Adrenal gland (tissue), 12 donors: ENCODE results near the gene COMMD4. TPM values are rescaled to one million over a fixed set of nuclear protein-coding genes. Genes with fewer than 3 reads are reported as not detected.

ENCODE experiments used
- DNase-seq, 7 donors: peaks; one replicate each; pipeline ENCODE4 v3.0.0-alpha.2; 2019 to 2020
- H3K27ac ChIP-seq, 5 donors: fragments of 200-600 bp; sonication (generic) in 4 of 5; 1 replicate in 3 of 5; 2 replicates in 2 of 5; pipeline versions ENCODE4 v1.5.1 to v1.8.0; 2016 to 2020; ENCODE audit warnings: mild to moderate bottlenecking in 1 of 5
- H3K27me3 ChIP-seq: fragments of 200-600 bp; 2 replicates; pipeline ENCODE4 v1.8.0; 2021
- H3K36me3 ChIP-seq, 2 donors: fragments of 200-600 bp; replicated peaks in 1 of 2; 1 replicate in 1 of 2; 2 replicates in 1 of 2; pipeline versions ENCODE4 v1.5.1 to v1.8.0; 2018 to 2022
- H3K4me1 ChIP-seq, 2 donors: fragments of 200-600 bp; replicated peaks in 1 of 2; 1 replicate in 1 of 2; 2 replicates in 1 of 2; pipeline versions ENCODE4 v1.5.1 to v1.8.0; 2018 to 2021
- H3K4me3 ChIP-seq, 4 donors: fragments of 200-600 bp; sonication (generic) in 3 of 4; one replicate each; pipeline ENCODE4 v1.5.1; 2016 to 2018
- H3K9me3 ChIP-seq, 3 donors: fragments of 200-600 bp; sonication (generic) in 1 of 3; replicated peaks in 1 of 3; 1 replicate in 2 of 3; 2 replicates in 1 of 3; pipeline versions ENCODE4 v1.5.1 to v1.8.0; 2016 to 2021
- CTCF ChIP-seq, 6 experiments: fragments of 450-650 bp in 4 of 6; fragments of 200-600 bp in 2 of 6; sonication (generic) in 1 of 6; IDR thresholded peaks; 1 replicate in 5 of 6; 2 replicates in 1 of 6; pipeline versions ENCODE4 v1.5.1 to v1.8.0; 2016 to 2021; ENCODE audit warnings: antibody characterized with exemption in 6 of 6, mild to moderate bottlenecking in 2 of 6, moderate library complexity in 1 of 6
- POLR2A ChIP-seq, 2 donors: fragments of 450-650 bp; IDR thresholded peaks; one replicate each; pipeline ENCODE4 v1.6.1; 2017; ENCODE audit warnings: antibody characterized with exemption in 2 of 2, mild to moderate bottlenecking in 2 of 2, moderate library complexity in 1 of 2
- WGBS, 4 donors: extraction: QIAGEN DNeasy Blood & Tissue Kit in 2 of 4; methylation state at CpG; one replicate each; pipeline versions ENCODE4 v1.1.5 to v1.1.7; 2013 to 2017; 5-methylcytosine and 5-hydroxymethylcytosine counted together
- intact Hi-C, 2 donors: fragments of 100-400 bp; cut with DNase I; formaldehyde crosslinking; loops; one replicate each; pipeline versions ENCODE4 v1.14.1 to v1.15.0; 2022 to 2023
- polyA plus RNA-seq, 3 donors: library from polyadenylated mRNA; stranded (reverse); fragments of 200-250 nt in 2 of 3; fragments of 350-450 nt in 1 of 3; fragmentation: Illumina TruSeq in 1 of 3; extraction: RNeasy Lipid Tissue Mini Kit (QIAGEN cat#74804) in 1 of 3; gene quantifications; one replicate each; pipeline ENCODE4 v1.2.3, GENCODE V29; 2013 to 2014
- total RNA-seq, 9 donors: library from RNA; depleted of rRNA in 4 of 9; stranded (reverse); fragments of >200 nt in 4 of 9; fragments of 120-200 nt in 1 of 9; fragmentation: NEBNext Ultra II Directional in 1 of 9; extraction: Animal tissue kit (Norgen Biotek cat#: 25700) in 1 of 9; gene quantifications; one replicate each; pipeline versions ENCODE4 v1.1.0 to v1.2.4, GENCODE V29; 2013 to 2023
- donor health status: healthy with polysubstance abuse.
- donor health status: Bipolar disorder and iron deficiency.
- donor health status: DM: yes; HTN: yes; CAD: no.
- donor health status: DM: no; HTN: no; CAD: no.
- donor health status: DM: no; HTN: no; CAD: no.
- donor health status: DM: yes; HTN: yes; CAD: no.

COMMD4 gene
- total and polyA plus RNA-seq, 12 donors, result 35.9 to 254 (median 126) TPM

GRCh38 chr15:75325922-75326321, 9.9 kb upstream of the COMMD4 start:
- Histone ChIP-seq H3K4me1 (peaks cover 0 to 4% of the 10 kb centered on the region in 2 donors), H3K4me3 (no peak overlapping the region), H3K36me3 (no peaks in the 10 kb centered on the region), H3K27ac (no peak overlapping the region), H3K9me3 (no peaks in the 10 kb centered on the region), H3K27me3 (no peaks in the 10 kb centered on the region)
- intact Hi-C loops, result no loop called here
- DNase-seq, result peak in 1 of 7 donors; percentile 17
- TF ChIP-seq POLR2A (IDR thresholded peaks at IDR 0.05) (no peak), CTCF (IDR thresholded peaks at IDR 0.05) (no peak)
- 85 to 92% (median 91%) methylated on average over 4 of the region's 4 CpGs for WGBS, 4 donors

GRCh38 chr15:75327005-75327404, 8.9 kb upstream of the COMMD4 start:
- H3K4me3 ChIP-seq, result no peak overlapping the region
- no peak for DNase-seq
- 82 to 94% (median 88%) methylated on average over 4 of the region's 4 CpGs for WGBS, 4 donors
- no peaks in the 10 kb centered on the region for H3K27me3 ChIP-seq
- H3K4me1 ChIP-seq, result peaks cover 0 to 4% of the 10 kb centered on the region in 2 donors
- no peak overlapping the region for H3K27ac ChIP-seq
- no peaks in the 10 kb centered on the region for H3K36me3 ChIP-seq
- intact Hi-C loops, result no loop called here
- no peaks in the 10 kb centered on the region for H3K9me3 ChIP-seq
- TF ChIP-seq POLR2A (IDR thresholded peaks at IDR 0.05) (no peak), CTCF (IDR thresholded peaks at IDR 0.05) (no peak)

GRCh38 chr15:75327491-75327890, 8.4 kb upstream of the COMMD4 start:
- Histone ChIP-seq H3K36me3 (no peaks in the 10 kb centered on the region), H3K27ac (no peak overlapping the region), H3K4me3 (no peak overlapping the region), H3K9me3 (no peaks in the 10 kb centered on the region), H3K4me1 (peaks cover 0 to 4% of the 10 kb centered on the region in 2 donors), H3K27me3 (no peaks in the 10 kb centered on the region)
- intact Hi-C loops, result no loop called here
- WGBS, 4 donors, result 40 to 95% (median 81%) methylated on average over 1 to 3 of the region's 3 CpGs
- TF ChIP-seq POLR2A (IDR thresholded peaks at IDR 0.05) (no peak), CTCF (IDR thresholded peaks at IDR 0.05) (no peak)
- no peak for DNase-seq

- no peaks in the 10 kb centered on the region for H3K4me1 ChIP-seq
- intact Hi-C loops, result no loop called here
- no peak for DNase-seq
- H3K4me3 ChIP-seq, result no peak overlapping the region
- 76 to 87% (median 81%) methylated on average over 7 to 10 of the region's 10 CpGs for WGBS, 4 donors
- H3K36me3 ChIP-seq, result no peaks in the 10 kb centered on the region
- TF ChIP-seq CTCF (IDR thresholded peaks at IDR 0.05) (no peak), POLR2A (IDR thresholded peaks at IDR 0.05) (no peak)
- H3K9me3 ChIP-seq, result no peaks in the 10 kb centered on the region
- no peaks in the 10 kb centered on the region for H3K27me3 ChIP-seq
- no peak overlapping the region for H3K27ac ChIP-seq
Measured at GRCh38 chr15:75328493-75329314, 7.2 kb upstream of the COMMD4 start.
